HepG2 (cell line): Measurements from ENCODE around the gene ELOVL2.

Experiments used
- EP300 ChIP-seq, 3 experiments: sonication (generic) in 1 of 3; formaldehyde crosslinking in 1 of 3; IDR thresholded peaks; 2 replicates each; pipeline versions ENCODE4 v1.5.1 to v1.6.1; 2011 to 2020; ENCODE audit warnings: low read depth in 2 of 3, low read length in 2 of 3, borderline replicate concordance in 1 of 3, improper control_type of control experiment in 1 of 3, mild to moderate bottlenecking in 1 of 3, missing genetic modification reagents in 1 of 3, moderate library complexity in 1 of 3
- EZH2 ChIP-seq: conservative IDR thresholded peaks from 2 replicates; pipeline ENCODE4 v1.6.1; 2012; ENCODE audit warnings: mild to moderate bottlenecking, low read depth, low read length, moderate library complexity
- KLF15 ChIP-seq: sonication (generic); formaldehyde crosslinking; IDR thresholded peaks from 2 replicates; pipeline ENCODE4 v1.8.1; 2023; ENCODE audit warnings: borderline replicate concordance, mild to moderate bottlenecking, inconsistent platforms, missing genetic modification reagents, mixed read lengths
- MATR3 ChIP-seq: sonication (generic); formaldehyde crosslinking; IDR thresholded peaks from 2 replicates; pipeline ENCODE4 v1.4.0; 2020; ENCODE audit warnings: missing genetic modification reagents
- NFIC ChIP-seq: IDR thresholded peaks from 2 replicates; pipeline ENCODE4 v1.6.1; 2012; ENCODE audit warnings: mild to moderate bottlenecking, low read length, inconsistent platforms
- NFYC ChIP-seq: IDR thresholded peaks from 2 replicates; pipeline ENCODE4 v1.6.1; 2016; ENCODE audit warnings: missing genetic modification reagents, missing compliant biosample characterization
- RXRA ChIP-seq: sonication (generic); formaldehyde crosslinking; IDR thresholded peaks from 2 replicates; pipeline ENCODE4 v1.5.1; 2020; ENCODE audit warnings: missing genetic modification reagents
- SMC3 ChIP-seq: IDR thresholded peaks from 2 replicates; pipeline ENCODE4 v1.6.1; 2011; ENCODE audit warnings: low read length, improper control_type of control experiment
- SNAPC2 ChIP-seq: sonication (generic); formaldehyde crosslinking; IDR thresholded peaks from 2 replicates; pipeline ENCODE4 v1.8.1; 2022; ENCODE audit warnings: mild to moderate bottlenecking, missing genetic modification reagents
- SP140L ChIP-seq: sonication (generic); formaldehyde crosslinking; IDR thresholded peaks from 2 replicates; pipeline ENCODE4 v1.4.0; 2020; ENCODE audit warnings: missing genetic modification reagents, borderline replicate concordance
- ZFP36L2 ChIP-seq: sonication (generic); formaldehyde crosslinking; IDR thresholded peaks from 2 replicates; pipeline ENCODE4 v1.4.0; 2020; ENCODE audit warnings: missing genetic modification reagents
- TF ChIP-seq, protein P1 (sequence below): sonication (generic); formaldehyde crosslinking; IDR thresholded peaks from 2 replicates; pipeline ENCODE4 v1.4.0; 2020; ENCODE audit warnings: mild to moderate bottlenecking, missing genetic modification reagents
- TF ChIP-seq, protein P2 (sequence below): sonication (generic); formaldehyde crosslinking; IDR thresholded peaks from 2 replicates; pipeline ENCODE4 v1.8.1; 2023; ENCODE audit warnings: missing genetic modification reagents, inconsistent platforms, borderline replicate concordance
- TF ChIP-seq, protein P3 (sequence below): sonication (generic); formaldehyde crosslinking; IDR thresholded peaks from 2 replicates; pipeline ENCODE4 v1.4.0; 2020; ENCODE audit warnings: missing genetic modification reagents, borderline replicate concordance

DNA sequence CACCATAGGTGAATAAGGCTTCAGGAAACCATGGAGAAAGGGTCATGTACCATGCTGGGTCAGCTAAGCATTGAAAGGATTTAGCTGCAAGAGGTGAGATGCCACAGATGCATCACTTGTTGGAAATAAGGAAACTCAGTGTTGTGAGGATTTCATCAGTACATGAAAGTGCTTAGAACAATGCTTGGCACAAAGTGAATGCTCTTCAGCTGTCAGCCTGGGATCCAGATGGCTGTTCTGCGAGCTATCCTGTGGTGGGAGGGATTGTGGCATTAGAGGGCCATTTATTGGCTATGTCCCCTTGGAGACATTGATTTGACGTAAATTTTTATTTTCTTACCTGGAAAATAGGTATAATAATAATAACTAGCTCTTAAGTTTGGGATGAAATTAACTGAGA is 53.0 kb downstream of the ELOVL2 start:
- TF ChIP-seq SNAPC2 (CRISPR knock-in tag) (no peak), EP300 (IDR thresholded peaks at IDR 0.05; ENCODE audit: low read depth in 2 of 2, low read length in 2 of 2) (no peak), EP300 (CRISPR knock-in tag; IDR thresholded peaks at IDR 0.05; ENCODE audit: borderline replicate concordance) (no peak), SP140L (no peak), NFIC (no peak), MATR3 (CRISPR knock-in tag) (no peak), SMC3 (no peak), ZFP36L2 (CRISPR knock-in tag) (no peak), RXRA (CRISPR knock-in tag) (no peak), NFYC (CRISPR knock-in tag) (no peak), EZH2 (no peak), KLF15 (CRISPR knock-in tag) (no peak)
- TF ChIP-seq, protein P1, sequence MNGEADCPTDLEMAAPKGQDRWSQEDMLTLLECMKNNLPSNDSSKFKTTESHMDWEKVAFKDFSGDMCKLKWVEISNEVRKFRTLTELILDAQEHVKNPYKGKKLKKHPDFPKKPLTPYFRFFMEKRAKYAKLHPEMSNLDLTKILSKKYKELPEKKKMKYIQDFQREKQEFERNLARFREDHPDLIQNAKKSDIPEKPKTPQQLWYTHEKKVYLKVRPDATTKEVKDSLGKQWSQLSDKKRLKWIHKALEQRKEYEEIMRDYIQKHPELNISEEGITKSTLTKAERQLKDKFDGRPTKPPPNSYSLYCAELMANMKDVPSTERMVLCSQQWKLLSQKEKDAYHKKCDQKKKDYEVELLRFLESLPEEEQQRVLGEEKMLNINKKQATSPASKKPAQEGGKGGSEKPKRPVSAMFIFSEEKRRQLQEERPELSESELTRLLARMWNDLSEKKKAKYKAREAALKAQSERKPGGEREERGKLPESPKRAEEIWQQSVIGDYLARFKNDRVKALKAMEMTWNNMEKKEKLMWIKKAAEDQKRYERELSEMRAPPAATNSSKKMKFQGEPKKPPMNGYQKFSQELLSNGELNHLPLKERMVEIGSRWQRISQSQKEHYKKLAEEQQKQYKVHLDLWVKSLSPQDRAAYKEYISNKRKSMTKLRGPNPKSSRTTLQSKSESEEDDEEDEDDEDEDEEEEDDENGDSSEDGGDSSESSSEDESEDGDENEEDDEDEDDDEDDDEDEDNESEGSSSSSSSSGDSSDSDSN (CRISPR knock-in tag), result no peak
- TF ChIP-seq, protein P2, sequence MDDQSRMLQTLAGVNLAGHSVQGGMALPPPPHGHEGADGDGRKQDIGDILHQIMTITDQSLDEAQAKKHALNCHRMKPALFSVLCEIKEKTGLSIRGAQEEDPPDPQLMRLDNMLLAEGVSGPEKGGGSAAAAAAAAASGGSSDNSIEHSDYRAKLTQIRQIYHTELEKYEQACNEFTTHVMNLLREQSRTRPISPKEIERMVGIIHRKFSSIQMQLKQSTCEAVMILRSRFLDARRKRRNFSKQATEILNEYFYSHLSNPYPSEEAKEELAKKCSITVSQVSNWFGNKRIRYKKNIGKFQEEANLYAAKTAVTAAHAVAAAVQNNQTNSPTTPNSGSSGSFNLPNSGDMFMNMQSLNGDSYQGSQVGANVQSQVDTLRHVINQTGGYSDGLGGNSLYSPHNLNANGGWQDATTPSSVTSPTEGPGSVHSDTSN, result no peak
- TF ChIP-seq, protein P3, sequence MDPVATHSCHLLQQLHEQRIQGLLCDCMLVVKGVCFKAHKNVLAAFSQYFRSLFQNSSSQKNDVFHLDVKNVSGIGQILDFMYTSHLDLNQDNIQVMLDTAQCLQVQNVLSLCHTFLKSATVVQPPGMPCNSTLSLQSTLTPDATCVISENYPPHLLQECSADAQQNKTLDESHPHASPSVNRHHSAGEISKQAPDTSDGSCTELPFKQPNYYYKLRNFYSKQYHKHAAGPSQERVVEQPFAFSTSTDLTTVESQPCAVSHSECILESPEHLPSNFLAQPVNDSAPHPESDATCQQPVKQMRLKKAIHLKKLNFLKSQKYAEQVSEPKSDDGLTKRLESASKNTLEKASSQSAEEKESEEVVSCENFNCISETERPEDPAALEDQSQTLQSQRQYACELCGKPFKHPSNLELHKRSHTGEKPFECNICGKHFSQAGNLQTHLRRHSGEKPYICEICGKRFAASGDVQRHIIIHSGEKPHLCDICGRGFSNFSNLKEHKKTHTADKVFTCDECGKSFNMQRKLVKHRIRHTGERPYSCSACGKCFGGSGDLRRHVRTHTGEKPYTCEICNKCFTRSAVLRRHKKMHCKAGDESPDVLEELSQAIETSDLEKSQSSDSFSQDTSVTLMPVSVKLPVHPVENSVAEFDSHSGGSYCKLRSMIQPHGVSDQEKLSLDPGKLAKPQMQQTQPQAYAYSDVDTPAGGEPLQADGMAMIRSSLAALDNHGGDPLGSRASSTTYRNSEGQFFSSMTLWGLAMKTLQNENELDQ, result no peak
